ENCODE results near the gene HMGB2. TPM values are rescaled to one million over a fixed set of nuclear protein-coding genes. Genes with fewer than 3 reads are reported as not detected.

HMGB2 gene
- total RNA-seq, 1 experiment from 2014 or later, result 183 TPM

- Histone ChIP-seq H3K36me3 (ENCODE audit: control insufficient read depth, insufficient read depth, low read length) (peaks cover 10% of the 10 kb centered on the region), H3K4me1 (ENCODE audit: control insufficient read depth, insufficient read depth, low read length) (peaks cover 11% of the 10 kb centered on the region; the same call in 1 of the 2 replicates), H3K27me3 (ENCODE audit: control insufficient read depth, insufficient read depth, low read length) (no peaks in the 10 kb centered on the region), H3K27ac (ENCODE audit: low read length) (peak overlapping the region; percentile 97), H3K4me3 (ENCODE audit: low read depth in 2 of 2, low read length in 2 of 2) (peak overlapping the region; percentile 84 to 91), H3K9me3 (ENCODE audit: control insufficient read depth, insufficient read depth, low read depth, low read length) (no peaks in the 10 kb centered on the region)
- in situ Hi-C loops (cut with HindIII; ENCODE audit: low pct_unique_long_range_greater_than_20kb, low sequenced_read_pairs), result no loop called here
- ChIA-PET POLR2A (interaction anchor here (0.7 to 3.1 kb wide), 2 partner anchors 32 to 35 kb away, joined by 3 to 19 read pairs; partner anchors contain the start of gene SAP30), CTCF (no interaction called here)
- peak; percentile 77 for ATAC-seq
- TF ChIP-seq CTCF (IDR thresholded peaks at IDR 0.05) (no peak), SIN3A (IDR thresholded peaks at IDR 0.05; ENCODE audit: borderline replicate concordance, insufficient read depth, low read depth, low read length) (peak; percentile 43; the same call in 1 of the 2 replicates), POLR2AphosphoS5 (IDR thresholded peaks at IDR 0.05; ENCODE audit: low read depth, low read length) (peak; percentile 62), REST (IDR thresholded peaks at IDR 0.05; ENCODE audit: insufficient read depth in 1 of 2, low read depth in 2 of 2, low read length in 1 of 2) (no peak), TCF7L2 (IDR thresholded peaks at IDR 0.05; ENCODE audit: low read depth, low read length) (no peak)
- intact Hi-C loops (cut with micrococcal nuclease; ENCODE audit: unreplicated experiment), result loop anchor here (5.0 kb wide), 1 partner anchor 32 kb away; no protein-coding TSS in a partner anchor
- TSS peak; percentile 76 for BruUV-seq (replicated peaks)
- DNase-seq (ENCODE audit: low read depth, low spot score), result no peak
These were observed 964 bp upstream of the HMGB2 start for GRCh38 chr4:173334891-173335752.

GRCh38 chr4:173333658-173334084 lies 487 bp downstream of the HMGB2 start:
- H3K4me1 ChIP-seq (ENCODE audit: control insufficient read depth, insufficient read depth, low read length), result peaks cover 11% of the 10 kb centered on the region; the same call in 1 of the 2 replicates
- ATAC-seq, result peak; percentile 26
- ChIA-PET POLR2A (interaction anchor here (0.6 to 3.1 kb wide), 2 partner anchors 23 to 36 kb away, joined by 12 to 19 read pairs; partner anchors contain the start of gene SAP30), CTCF (no interaction called here)
- H3K36me3 ChIP-seq (ENCODE audit: control insufficient read depth, insufficient read depth, low read length), result peaks cover 12% of the 10 kb centered on the region
- H3K27ac ChIP-seq (ENCODE audit: low read length), result peak overlapping the region; percentile 93
- intact Hi-C loops (cut with micrococcal nuclease; ENCODE audit: unreplicated experiment), result loop anchor here (5.0 kb wide), 1 partner anchor 34 kb away; no protein-coding TSS in a partner anchor
- no peak for DNase-seq (ENCODE audit: low read depth, low spot score)
- BruUV-seq (replicated peaks), result no TSS peak
- in situ Hi-C loops (cut with HindIII; ENCODE audit: low pct_unique_long_range_greater_than_20kb, low sequenced_read_pairs), result no loop called here
- H3K4me3 ChIP-seq (ENCODE audit: low read depth in 2 of 2, low read length in 2 of 2), result peak overlapping the region; percentile 86 to 91
- no peak for TF ChIP-seq POLR2AphosphoS5 (IDR thresholded peaks at IDR 0.05; ENCODE audit: low read depth, low read length)
- no peak for TF ChIP-seq SIN3A (IDR thresholded peaks at IDR 0.05; ENCODE audit: borderline replicate concordance, insufficient read depth, low read depth, low read length)
- no peak for TF ChIP-seq REST (IDR thresholded peaks at IDR 0.05; ENCODE audit: insufficient read depth in 1 of 2, low read depth in 2 of 2, low read length in 1 of 2)
- no peak for TF ChIP-seq CTCF (IDR thresholded peaks at IDR 0.05)
- no peak for TF ChIP-seq TCF7L2 (IDR thresholded peaks at IDR 0.05; ENCODE audit: low read depth, low read length)
- no peaks in the 10 kb centered on the region for H3K9me3 ChIP-seq (ENCODE audit: control insufficient read depth, insufficient read depth, low read depth, low read length)
- no peaks in the 10 kb centered on the region for H3K27me3 ChIP-seq (ENCODE audit: control insufficient read depth, insufficient read depth, low read length)

Measured in Panc1 (cell line).